ENCODE data around the gene KIF14. TPM values are rescaled to one million over a fixed set of nuclear protein-coding genes. Genes with fewer than 3 reads are reported as not detected.

Gene KIF14
- total RNA-seq, 4 donors from 2014 or later, result 0.12 to 0.17 (median 0.13) TPM; not detected in 1

- WGBS, 2 donors (ENCODE audit: low coverage in 1 of 2), result 59 to 67% methylated on average over 4 of the region's 4 CpGs
- H3K9me3 ChIP-seq, result no peaks in the 10 kb centered on the region
- H3K27me3 ChIP-seq, result peaks cover 12% of the 10 kb centered on the region
- no peaks in the 10 kb centered on the region for H3K4me1 ChIP-seq
- ATAC-seq, result no peak
- H3K4me3 ChIP-seq, result no peak overlapping the region
- TF ChIP-seq EP300 (IDR thresholded peaks at IDR 0.05) (no peak), POLR2A (IDR thresholded peaks at IDR 0.05) (no peak), CTCF (IDR thresholded peaks at IDR 0.05) (no peak), POLR2AphosphoS5 (IDR thresholded peaks at IDR 0.05) (no peak)
- no peaks in the 10 kb centered on the region for H3K36me3 ChIP-seq
- H3K27ac ChIP-seq, result no peak overlapping the region
Measured at GRCh38 chr1:200547386-200547785, 73.2 kb downstream of the KIF14 start.

GRCh38 chr1:200546577-200546976 lies 74.0 kb downstream of the KIF14 start:
- 83 to 84% methylated on average over 5 to 6 of the region's 6 CpGs for WGBS, 2 donors (ENCODE audit: low coverage in 1 of 2)

GRCh38 chr1:200542162-200542561 lies 78.4 kb downstream of the KIF14 start:
- ATAC-seq, result no peak
- H3K4me3 ChIP-seq, result no peak overlapping the region
- H3K27me3 ChIP-seq, result no peaks in the 10 kb centered on the region
- 66 to 100% methylated on average over 2 of the region's 2 CpGs for WGBS, 2 donors (ENCODE audit: low coverage in 1 of 2)
- no peak for TF ChIP-seq CTCF (IDR thresholded peaks at IDR 0.05)
- no peaks in the 10 kb centered on the region for H3K9me3 ChIP-seq
- H3K4me1 ChIP-seq, result no peaks in the 10 kb centered on the region
- H3K36me3 ChIP-seq, result no peaks in the 10 kb centered on the region
- H3K27ac ChIP-seq, result no peak overlapping the region

More at GRCh38 chr1:200546577-200546976, 74.0 kb downstream of the KIF14 start:
- H3K27ac ChIP-seq, result no peak overlapping the region
- H3K36me3 ChIP-seq, result no peaks in the 10 kb centered on the region
- ATAC-seq, result no peak
- no peaks in the 10 kb centered on the region for H3K4me1 ChIP-seq
- H3K4me3 ChIP-seq, result no peak overlapping the region
- H3K27me3 ChIP-seq, result peaks cover 12% of the 10 kb centered on the region
- TF ChIP-seq EP300 (IDR thresholded peaks at IDR 0.05) (no peak), POLR2A (IDR thresholded peaks at IDR 0.05) (no peak), POLR2AphosphoS5 (IDR thresholded peaks at IDR 0.05) (no peak), CTCF (IDR thresholded peaks at IDR 0.05) (no peak)
- H3K9me3 ChIP-seq, result no peaks in the 10 kb centered on the region

GRCh38 chr1:200540281-200540680 lies 80.3 kb downstream of the KIF14 start:
- H3K4me1 ChIP-seq, result no peaks in the 10 kb centered on the region
- peaks cover 6% of the 10 kb centered on the region for H3K27me3 ChIP-seq
- no peak for TF ChIP-seq CTCF (IDR thresholded peaks at IDR 0.05)
- no peak for TF ChIP-seq POLR2A (IDR thresholded peaks at IDR 0.05)
- no peak for TF ChIP-seq POLR2AphosphoS5 (IDR thresholded peaks at IDR 0.05)
- no peak for TF ChIP-seq EP300 (IDR thresholded peaks at IDR 0.05)
- no peaks in the 10 kb centered on the region for H3K9me3 ChIP-seq
- H3K27ac ChIP-seq, result no peak overlapping the region
- ATAC-seq, result no peak
- no peak overlapping the region for H3K4me3 ChIP-seq
- H3K36me3 ChIP-seq, result no peaks in the 10 kb centered on the region
- WGBS, 2 donors (ENCODE audit: low coverage in 1 of 2), result 78 to 80% methylated on average over 1 of the region's 1 CpG

GRCh38 chr1:200538179-200538578 lies 82.4 kb downstream of the KIF14 start:
- H3K4me3 ChIP-seq, result no peak overlapping the region
- WGBS, 2 donors (ENCODE audit: low coverage in 1 of 2), result no CpG with 5 or more reads among the region's 1 CpG
- TF ChIP-seq POLR2AphosphoS5 (IDR thresholded peaks at IDR 0.05), result no peak
- no peak for TF ChIP-seq CTCF (IDR thresholded peaks at IDR 0.05)
- no peak for TF ChIP-seq POLR2A (IDR thresholded peaks at IDR 0.05)
- H3K27ac ChIP-seq, result no peak overlapping the region
- H3K9me3 ChIP-seq, result no peaks in the 10 kb centered on the region
- peaks cover 6% of the 10 kb centered on the region for H3K27me3 ChIP-seq
- no peaks in the 10 kb centered on the region for H3K4me1 ChIP-seq
- no peak for ATAC-seq
- H3K36me3 ChIP-seq, result no peaks in the 10 kb centered on the region
